ENCODE results near the gene MAB21L2.

The MAB21L2 gene

DNA sequence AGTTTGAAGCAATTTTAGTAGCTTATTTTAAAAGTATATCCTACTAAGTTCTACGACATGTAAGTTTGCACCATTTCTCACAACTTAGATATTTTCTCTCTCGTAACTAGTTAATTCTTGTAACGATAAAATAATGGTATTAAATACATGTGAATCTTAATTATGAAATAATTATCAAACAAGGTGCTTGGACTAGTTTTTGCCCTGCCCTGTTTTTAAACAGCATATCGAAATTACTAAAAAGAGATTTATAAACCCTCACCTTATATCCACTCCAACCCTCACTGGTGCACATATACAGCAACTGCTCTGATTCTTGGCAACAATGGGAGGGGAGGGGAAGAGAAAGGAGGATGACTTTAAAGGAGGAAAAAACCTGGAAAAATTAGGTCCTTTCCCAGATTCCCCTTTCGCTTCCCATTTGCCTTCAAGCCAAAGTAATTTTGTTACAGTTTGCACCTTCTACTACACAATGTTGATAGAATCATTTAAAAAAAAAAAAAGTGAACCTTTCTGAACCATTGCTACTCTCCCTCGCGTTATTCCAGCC lies 820 bp upstream of the MAB21L2 start (continued):
- TF ChIP-seq POU6F1 (CRISPR knock-in tag; IDR thresholded peaks at IDR 0.05; ENCODE audit: borderline replicate concordance, low read depth) (no peak), ISL1 (CRISPR knock-in tag; IDR thresholded peaks at IDR 0.05) (no peak), TCF4 (CRISPR knock-in tag; IDR thresholded peaks at IDR 0.05; ENCODE audit: borderline replicate concordance) (no peak), RARB (CRISPR knock-in tag; IDR thresholded peaks at IDR 0.05) (no peak), ZNF565 (CRISPR knock-in tag; conservative IDR thresholded peaks at IDR 0.05; ENCODE audit: low read depth) (no peak), ZC3H10 (CRISPR knock-in tag; IDR thresholded peaks at IDR 0.05) (no peak)

DNA sequence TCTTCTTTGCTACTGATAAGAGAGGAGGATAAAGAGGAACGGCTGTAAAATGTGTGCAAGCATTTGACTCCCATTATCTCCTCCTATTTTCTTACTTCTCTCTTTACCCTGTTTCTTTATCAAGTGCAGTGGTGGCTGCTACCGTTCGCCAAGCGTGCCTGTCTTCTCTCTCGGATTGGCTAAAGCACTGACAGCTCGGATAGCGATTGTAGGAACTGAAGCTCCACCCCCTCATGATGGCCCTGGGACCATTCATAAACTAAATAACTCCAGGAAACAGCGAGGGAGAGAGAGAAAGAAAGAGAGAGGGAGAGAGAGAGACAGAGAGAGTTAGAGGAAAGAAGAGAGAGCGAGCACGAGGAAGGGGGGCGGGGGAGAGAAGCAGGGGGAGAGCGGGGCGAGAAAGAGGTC lies 305 bp upstream of the MAB21L2 start:
- peak; percentile 78 for ATAC-seq
- TF ChIP-seq ZC3H10 (CRISPR knock-in tag; IDR thresholded peaks at IDR 0.05) (no peak), OSR1 (CRISPR knock-in tag; IDR thresholded peaks at IDR 0.05) (no peak), ISL1 (CRISPR knock-in tag; IDR thresholded peaks at IDR 0.05) (no peak), CSDC2 (CRISPR knock-in tag; IDR thresholded peaks at IDR 0.05) (no peak), ESRRG (CRISPR knock-in tag; IDR thresholded peaks at IDR 0.05) (no peak), SNAI2 (CRISPR knock-in tag; IDR thresholded peaks at IDR 0.05) (no peak), ZNF70 (CRISPR knock-in tag; IDR thresholded peaks at IDR 0.05) (no peak)
- TF ChIP-seq, protein P1, sequence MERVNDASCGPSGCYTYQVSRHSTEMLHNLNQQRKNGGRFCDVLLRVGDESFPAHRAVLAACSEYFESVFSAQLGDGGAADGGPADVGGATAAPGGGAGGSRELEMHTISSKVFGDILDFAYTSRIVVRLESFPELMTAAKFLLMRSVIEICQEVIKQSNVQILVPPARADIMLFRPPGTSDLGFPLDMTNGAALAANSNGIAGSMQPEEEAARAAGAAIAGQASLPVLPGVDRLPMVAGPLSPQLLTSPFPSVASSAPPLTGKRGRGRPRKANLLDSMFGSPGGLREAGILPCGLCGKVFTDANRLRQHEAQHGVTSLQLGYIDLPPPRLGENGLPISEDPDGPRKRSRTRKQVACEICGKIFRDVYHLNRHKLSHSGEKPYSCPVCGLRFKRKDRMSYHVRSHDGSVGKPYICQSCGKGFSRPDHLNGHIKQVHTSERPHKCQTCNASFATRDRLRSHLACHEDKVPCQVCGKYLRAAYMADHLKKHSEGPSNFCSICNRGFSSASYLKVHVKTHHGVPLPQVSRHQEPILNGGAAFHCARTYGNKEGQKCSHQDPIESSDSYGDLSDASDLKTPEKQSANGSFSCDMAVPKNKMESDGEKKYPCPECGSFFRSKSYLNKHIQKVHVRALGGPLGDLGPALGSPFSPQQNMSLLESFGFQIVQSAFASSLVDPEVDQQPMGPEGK (CRISPR knock-in tag; IDR thresholded peaks at IDR 0.05; ENCODE audit: borderline replicate concordance): no peak

GRCh38 chr4:150582873-150583286 lies 929 bp downstream of the MAB21L2 start:
- TF ChIP-seq TCF4 (CRISPR knock-in tag; IDR thresholded peaks at IDR 0.05; ENCODE audit: borderline replicate concordance) (no peak), ZC3H10 (CRISPR knock-in tag; IDR thresholded peaks at IDR 0.05) (no peak), TOX (CRISPR knock-in tag; IDR thresholded peaks at IDR 0.05; ENCODE audit: borderline replicate concordance) (no peak), RARB (CRISPR knock-in tag; IDR thresholded peaks at IDR 0.05) (no peak), ISL1 (CRISPR knock-in tag; IDR thresholded peaks at IDR 0.05) (no peak)
- peak; percentile 51 for ATAC-seq

- ATAC-seq: peak; percentile 65
- no peak for TF ChIP-seq TOX (CRISPR knock-in tag; IDR thresholded peaks at IDR 0.05; ENCODE audit: borderline replicate concordance)
- no peak for TF ChIP-seq ZNF70 (CRISPR knock-in tag; IDR thresholded peaks at IDR 0.05)
- no peak for TF ChIP-seq ISL1 (CRISPR knock-in tag; IDR thresholded peaks at IDR 0.05)
- TF ChIP-seq ZC3H10 (CRISPR knock-in tag; IDR thresholded peaks at IDR 0.05): no peak
- no peak for TF ChIP-seq ARNTL (CRISPR knock-in tag; IDR thresholded peaks at IDR 0.05; ENCODE audit: borderline replicate concordance, low read depth)
- TF ChIP-seq TSHZ2 (CRISPR knock-in tag; IDR thresholded peaks at IDR 0.05): no peak
- no peak for TF ChIP-seq OSR1 (CRISPR knock-in tag; IDR thresholded peaks at IDR 0.05)
- no peak for TF ChIP-seq RARB (CRISPR knock-in tag; IDR thresholded peaks at IDR 0.05)
- no peak for TF ChIP-seq ESRRG (CRISPR knock-in tag; IDR thresholded peaks at IDR 0.05)
- TF ChIP-seq, protein P2, sequence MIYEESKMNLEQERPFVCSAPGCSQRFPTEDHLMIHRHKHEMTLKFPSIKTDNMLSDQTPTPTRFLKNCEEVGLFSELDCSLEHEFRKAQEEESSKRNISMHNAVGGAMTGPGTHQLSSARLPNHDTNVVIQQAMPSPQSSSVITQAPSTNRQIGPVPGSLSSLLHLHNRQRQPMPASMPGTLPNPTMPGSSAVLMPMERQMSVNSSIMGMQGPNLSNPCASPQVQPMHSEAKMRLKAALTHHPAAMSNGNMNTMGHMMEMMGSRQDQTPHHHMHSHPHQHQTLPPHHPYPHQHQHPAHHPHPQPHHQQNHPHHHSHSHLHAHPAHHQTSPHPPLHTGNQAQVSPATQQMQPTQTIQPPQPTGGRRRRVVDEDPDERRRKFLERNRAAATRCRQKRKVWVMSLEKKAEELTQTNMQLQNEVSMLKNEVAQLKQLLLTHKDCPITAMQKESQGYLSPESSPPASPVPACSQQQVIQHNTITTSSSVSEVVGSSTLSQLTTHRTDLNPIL (CRISPR knock-in tag; IDR thresholded peaks at IDR 0.05; ENCODE audit: low read depth): no peak
- TF ChIP-seq ZFP3 (CRISPR knock-in tag; IDR thresholded peaks at IDR 0.05): no peak
- TF ChIP-seq ZNF8 (CRISPR knock-in tag; IDR thresholded peaks at IDR 0.05): no peak
- no peak for TF ChIP-seq POU6F1 (CRISPR knock-in tag; IDR thresholded peaks at IDR 0.05; ENCODE audit: borderline replicate concordance, low read depth)
Measured at GRCh38 chr4:150583287-150584110, 1.5 kb downstream of the MAB21L2 start.

Data from SK-N-SH treated with all-trans-retinoic acid at 6 μM for 48 hours (cell line).